ENCODE results near the gene CROCC. TPM values are rescaled to one million over a fixed set of nuclear protein-coding genes. Genes with fewer than 3 reads are reported as not detected.
A peak's percentile ranks its signal among the peaks of the same experiment; 100 is the strongest.

CROCC gene
- total and polyA plus RNA-seq, 9 of the 15 experiments (the other 6 are each of a cell fraction or from before 2014, with no cell fraction given) = 0.17 to 15.4 (median 7.6) TPM

GRCh38 chr1:16960560-16961296, 39.0 kb downstream of the CROCC start (continued):
- TF ChIP-seq NFIX (CRISPR knock-in tag; IDR thresholded peaks at IDR 0.05; ENCODE audit: low read depth) (no peak), MTF1 (CRISPR knock-in tag; IDR thresholded peaks at IDR 0.05; ENCODE audit: borderline replicate concordance) (no peak), ZNF449 (CRISPR knock-in tag; IDR thresholded peaks at IDR 0.05) (no peak), RBM25 (IDR thresholded peaks at IDR 0.05; ENCODE audit: low read depth, low read length, severe bottlenecking) (peak; percentile 5), JUND (IDR thresholded peaks at IDR 0.05; ENCODE audit: borderline replicate concordance, low read depth, low read length) (peak; percentile 52; the same call in 1 of the 2 replicates), JUND (tag; IDR thresholded peaks at IDR 0.05; ENCODE audit: borderline replicate concordance, low read depth, low read length) (no peak), NFE2 (IDR thresholded peaks at IDR 0.05; ENCODE audit: low read depth) (no peak), ZNF785 (CRISPR knock-in tag; IDR thresholded peaks at IDR 0.05) (no peak), SRSF9 (IDR thresholded peaks at IDR 0.05; ENCODE audit: borderline replicate concordance, low read depth, low read length) (no peak), SREBF2 (CRISPR knock-in tag; IDR thresholded peaks at IDR 0.05) (no peak), SIX5 (IDR thresholded peaks at IDR 0.05; ENCODE audit: borderline replicate concordance in 1 of 2, insufficient read depth in 1 of 2, low read depth in 1 of 2, low read length in 2 of 2) (no peak), ZNF146 (CRISPR knock-in tag; IDR thresholded peaks at IDR 0.05; ENCODE audit: unreplicated experiment) (no peak), CSDE1 (IDR thresholded peaks at IDR 0.05) (no peak), ZKSCAN1 (IDR thresholded peaks at IDR 0.05; ENCODE audit: low read depth, low read length) (no peak), PHF8 (IDR thresholded peaks at IDR 0.05; ENCODE audit: borderline replicate concordance, low read length) (no peak; the same call in 1 of the 2 replicates), XRCC5 (IDR thresholded peaks at IDR 0.05; ENCODE audit: low read depth, low read length) (no peak), EP400 (IDR thresholded peaks at IDR 0.05) (no peak), HLTF (IDR thresholded peaks at IDR 0.05) (no peak), KLF10 (CRISPR knock-in tag; IDR thresholded peaks at IDR 0.05) (no peak), AFF4 (CRISPR knock-in tag; IDR thresholded peaks at IDR 0.05) (no peak), PHB2 (IDR thresholded peaks at IDR 0.05; ENCODE audit: low read depth) (no peak), SMARCB1 (IDR thresholded peaks at IDR 0.05; ENCODE audit: insufficient read length, low read depth) (no peak), TCF3 (CRISPR knock-in tag; IDR thresholded peaks at IDR 0.05) (no peak), NCOR1 (IDR thresholded peaks at IDR 0.05) (no peak), HDAC8 (tag; IDR thresholded peaks at IDR 0.05) (no peak), SMAD3 (CRISPR knock-in tag; conservative IDR thresholded peaks at IDR 0.05) (no peak)
